ENCODE results near the gene FASTKD1.

DNA sequence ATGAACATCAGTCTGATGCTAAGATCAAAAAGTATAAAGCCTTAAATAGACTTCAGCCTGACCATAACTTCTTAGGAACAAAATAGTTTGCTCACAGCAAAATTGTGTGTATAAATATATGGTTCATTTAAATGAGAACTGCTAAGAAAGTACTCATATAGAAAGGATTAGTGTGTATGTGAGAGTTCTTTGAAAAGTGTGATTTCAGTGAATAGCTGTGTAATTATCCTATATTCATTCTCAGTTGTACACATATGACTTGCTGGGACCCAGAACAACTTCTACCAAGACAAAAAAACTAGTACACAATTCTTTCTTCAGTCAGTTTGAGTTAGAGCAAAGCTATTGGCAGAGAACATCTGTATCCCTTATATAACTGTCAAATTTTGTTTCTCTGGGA, 87.2 kb downstream of the FASTKD1 start:
- TF ChIP-seq, protein P1, sequence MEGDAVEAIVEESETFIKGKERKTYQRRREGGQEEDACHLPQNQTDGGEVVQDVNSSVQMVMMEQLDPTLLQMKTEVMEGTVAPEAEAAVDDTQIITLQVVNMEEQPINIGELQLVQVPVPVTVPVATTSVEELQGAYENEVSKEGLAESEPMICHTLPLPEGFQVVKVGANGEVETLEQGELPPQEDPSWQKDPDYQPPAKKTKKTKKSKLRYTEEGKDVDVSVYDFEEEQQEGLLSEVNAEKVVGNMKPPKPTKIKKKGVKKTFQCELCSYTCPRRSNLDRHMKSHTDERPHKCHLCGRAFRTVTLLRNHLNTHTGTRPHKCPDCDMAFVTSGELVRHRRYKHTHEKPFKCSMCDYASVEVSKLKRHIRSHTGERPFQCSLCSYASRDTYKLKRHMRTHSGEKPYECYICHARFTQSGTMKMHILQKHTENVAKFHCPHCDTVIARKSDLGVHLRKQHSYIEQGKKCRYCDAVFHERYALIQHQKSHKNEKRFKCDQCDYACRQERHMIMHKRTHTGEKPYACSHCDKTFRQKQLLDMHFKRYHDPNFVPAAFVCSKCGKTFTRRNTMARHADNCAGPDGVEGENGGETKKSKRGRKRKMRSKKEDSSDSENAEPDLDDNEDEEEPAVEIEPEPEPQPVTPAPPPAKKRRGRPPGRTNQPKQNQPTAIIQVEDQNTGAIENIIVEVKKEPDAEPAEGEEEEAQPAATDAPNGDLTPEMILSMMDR (IDR thresholded peaks at IDR 0.05), result no peak
- no peak for TF ChIP-seq POLR2A (IDR thresholded peaks at IDR 0.05)
- no peak for TF ChIP-seq EP300 (IDR thresholded peaks at IDR 0.05)
- TF ChIP-seq POLR2AphosphoS5 (IDR thresholded peaks at IDR 0.05), result no peak

Data from suprapubic skin (tissue), 4 donors.